H1 (cell line): Measurements from ENCODE around the gene EDC3. TPM values are rescaled to one million over a fixed set of nuclear protein-coding genes. Genes with fewer than 3 reads are reported as not detected.

Source experiments
- CTCF ChIA-PET: fragments of 300-600 bp; sonication (Branson Sonifier 250); formaldehyde crosslinking; loops from one replicate; lab custom pipeline; 2021; ENCODE audit not compliant: partially characterized antibody; lab: Charles Lee
- POLR2A ChIA-PET: fragments of 300-600 bp; sonication (Branson Sonifier 250); formaldehyde crosslinking; loops from one replicate; lab custom pipeline; 2021; ENCODE audit warnings: inconsistent platforms; ENCODE audit not compliant: partially characterized antibody; lab: Charles Lee
- DNase-seq, 2 experiments: peaks; one replicate each; pipeline versions ENCODE4 v3.0.0 to v3.0.0-alpha.2; 2010 to 2022; ENCODE audit warnings: low spot score in 2 of 2, low read depth in 1 of 2, mixed read lengths in 1 of 2
- FAIRE-seq: peaks from 2 replicates; lab custom pipeline; 2011; peaks lifted over from hg19 to GRCh38; lab: Jason Lieb, UNC
- H2AFZ ChIP-seq: 2 replicates; pipeline ENCODE4 v1.8.1; 2012; ENCODE audit warnings: low read length, inconsistent platforms
- H2AK5ac ChIP-seq: 2 replicates; pipeline ENCODE4 v1.6.1; 2013; ENCODE audit warnings: low read depth, low read length
- H2BK120ac ChIP-seq: replicated peaks from 2 replicates; pipeline ENCODE3; 2013; ENCODE audit warnings: low read depth, low read length, inconsistent platforms
- H2BK12ac ChIP-seq: 2 replicates; pipeline ENCODE4 v1.6.1; 2013; ENCODE audit warnings: low read depth, low read length
- H2BK15ac ChIP-seq: 2 replicates; pipeline ENCODE4 v1.6.1; 2013; ENCODE audit warnings: low read length
- H2BK20ac ChIP-seq: 2 replicates; pipeline ENCODE4 v1.6.1; 2013; ENCODE audit warnings: low read length
- H2BK5ac ChIP-seq: 2 replicates; pipeline ENCODE4 v1.6.1; 2013; ENCODE audit warnings: low read depth, low read length
- H3K14ac ChIP-seq: 2 replicates; pipeline ENCODE4 v1.6.1; 2013; ENCODE audit warnings: inconsistent platforms; ENCODE audit not compliant: insufficient read length
- H3K18ac ChIP-seq: 2 replicates; pipeline ENCODE4 v1.6.1; 2013; ENCODE audit warnings: low read length; ENCODE audit errors: extremely low read depth
- H3K23ac ChIP-seq: 2 replicates; pipeline ENCODE4 v1.6.1; 2013; ENCODE audit warnings: inconsistent platforms; ENCODE audit not compliant: insufficient read length
- H3K23me2 ChIP-seq: 2 replicates; pipeline ENCODE4 v1.6.1; 2013; ENCODE audit warnings: low read depth, low read length
- H3K27ac ChIP-seq: 2 replicates; pipeline ENCODE4 v1.6.1; 2011; ENCODE audit warnings: low read depth, low read length, inconsistent platforms
- H3K27me3 ChIP-seq, 4 experiments: replicated peaks in 1 of 4; 1 replicate in 1 of 4; 2 replicates in 3 of 4; pipeline versions ENCODE4 v1.6.1 to v1.8.1; 2011 to 2013; ENCODE audit warnings: low read length in 3 of 4, mild to moderate bottlenecking in 3 of 4, inconsistent platforms in 2 of 4, mixed read lengths in 2 of 4, moderate library complexity in 1 of 4; ENCODE audit not compliant: control insufficient read depth in 3 of 4, insufficient read depth in 3 of 4; ENCODE audit errors: extremely low read depth in 1 of 4
- H3K36me3 ChIP-seq, 4 experiments: 2 replicates each; pipeline versions ENCODE4 v1.6.1 to v1.8.1; 2011 to 2013; ENCODE audit warnings: mild to moderate bottlenecking in 4 of 4, low read length in 3 of 4, moderate library complexity in 2 of 4, control low read depth in 1 of 4, inconsistent platforms in 1 of 4; ENCODE audit not compliant: insufficient read depth in 4 of 4, control insufficient read depth in 2 of 4
- H3K4ac ChIP-seq: replicated peaks from 2 replicates; pipeline ENCODE3; 2013; ENCODE audit warnings: low read length, low read depth, mixed read lengths, inconsistent platforms; ENCODE audit not compliant: insufficient read length
- H3K4me1 ChIP-seq, 4 experiments: replicated peaks in 1 of 4; 1 replicate in 1 of 4; 2 replicates in 3 of 4; pipeline versions ENCODE4 v1.6.1 to v1.8.1; 2011 to 2013; ENCODE audit warnings: low read length in 3 of 4, inconsistent platforms in 2 of 4, mixed read lengths in 1 of 4; ENCODE audit not compliant: insufficient read depth in 4 of 4, control insufficient read depth in 3 of 4
- H3K4me2 ChIP-seq, 2 experiments: 2 replicates each; pipeline versions ENCODE4 v1.6.1 to v1.8.1; 2011 to 2013; ENCODE audit warnings: low read depth in 2 of 2, low read length in 2 of 2, control low read depth in 1 of 2, inconsistent platforms in 1 of 2, mild to moderate bottlenecking in 1 of 2; ENCODE audit not compliant: insufficient read depth in 1 of 2
- H3K4me3 ChIP-seq, 4 experiments: fragments of 200-600, 300-600 bp in 1 of 4; sonication (generic), shearing (Covaris generic), sonication (Bioruptor Twin) in 1 of 4; 2 replicates each; pipeline versions ENCODE4 v1.5.1 to v1.8.1; 2011 to 2016; ENCODE audit warnings: low read length in 4 of 4, low read depth in 3 of 4, control low read depth in 2 of 4, inconsistent platforms in 2 of 4, mild to moderate bottlenecking in 2 of 4, mixed read lengths in 1 of 4, moderate library complexity in 1 of 4; ENCODE audit not compliant: insufficient read depth in 2 of 4; ENCODE audit errors: extremely low read depth in 1 of 4
- H3K56ac ChIP-seq: replicated peaks from 2 replicates; pipeline ENCODE3; 2013; ENCODE audit warnings: low read depth, mild to moderate bottlenecking, mixed read lengths, low read length, inconsistent platforms; ENCODE audit not compliant: insufficient read length
- H3K79me1 ChIP-seq: 2 replicates; pipeline ENCODE4 v1.6.1; 2013; ENCODE audit warnings: low read depth, low read length, control low read depth
- H3K79me2 ChIP-seq, 2 experiments: 2 replicates each; pipeline versions ENCODE4 v1.6.1 to v1.8.1; 2012 to 2013; ENCODE audit warnings: low read length in 2 of 2, mild to moderate bottlenecking in 2 of 2, inconsistent platforms in 1 of 2; ENCODE audit not compliant: insufficient read depth in 2 of 2, control insufficient read depth in 1 of 2
- H3K9ac ChIP-seq, 4 experiments: replicated peaks in 1 of 4; 1 replicate in 1 of 4; 2 replicates in 3 of 4; pipeline versions ENCODE4 v1.6.1 to v1.8.1; 2011 to 2013; ENCODE audit warnings: low read depth in 3 of 4, low read length in 3 of 4, control low read depth in 2 of 4, mild to moderate bottlenecking in 2 of 4, moderate library complexity in 2 of 4, inconsistent platforms in 1 of 4; ENCODE audit errors: extremely low read depth in 1 of 4
- H3K9me3 ChIP-seq, 2 experiments: 2 replicates each; pipeline versions ENCODE4 v1.6.1 to v1.8.1; 2012 to 2013; ENCODE audit warnings: mild to moderate bottlenecking in 2 of 2, moderate library complexity in 2 of 2, control low read depth in 1 of 2, inconsistent platforms in 1 of 2, low read depth in 1 of 2, low read length in 1 of 2, mixed read lengths in 1 of 2; ENCODE audit not compliant: insufficient read depth in 2 of 2
- H4K20me1 ChIP-seq, 2 experiments: replicated peaks in 1 of 2; 2 replicates each; pipeline versions ENCODE3 to v1.8.1; 2011 to 2013; ENCODE audit warnings: inconsistent platforms in 2 of 2, low read length in 2 of 2, mild to moderate bottlenecking in 1 of 2; ENCODE audit not compliant: insufficient read depth in 2 of 2, control insufficient read depth in 1 of 2
- H4K5ac ChIP-seq: 2 replicates; pipeline ENCODE4 v1.6.1; 2013; ENCODE audit warnings: low read length, low read depth, mixed read lengths, inconsistent platforms; ENCODE audit not compliant: insufficient read length
- H4K8ac ChIP-seq: 2 replicates; pipeline ENCODE4 v1.8.0; 2013; ENCODE audit warnings: mild to moderate bottlenecking, moderate library complexity, low read length, inconsistent platforms; ENCODE audit not compliant: insufficient read depth; ENCODE audit errors: extremely low read depth
- H4K91ac ChIP-seq: replicated peaks from 2 replicates; pipeline ENCODE3; 2013; ENCODE audit warnings: low read length, mixed read lengths, inconsistent platforms; ENCODE audit not compliant: insufficient read length
- BRCA1 ChIP-seq: IDR thresholded peaks from 2 replicates; pipeline ENCODE4 v1.6.1; 2012; ENCODE audit warnings: low read depth, low read length, improper control_type of control experiment
- GTF2F1 ChIP-seq: IDR thresholded peaks from 2 replicates; pipeline ENCODE4 v1.6.1; 2012; ENCODE audit warnings: low read depth, low read length, improper control_type of control experiment, borderline replicate concordance
- MAFK ChIP-seq: IDR thresholded peaks from 2 replicates; pipeline ENCODE4 v1.6.1; 2012; ENCODE audit warnings: low read depth, mild to moderate bottlenecking, improper control_type of control experiment, low read length
- TAF7 ChIP-seq: optimal IDR thresholded peaks from 2 replicates; pipeline ENCODE3; 2011; ENCODE audit warnings: low read depth, mild to moderate bottlenecking, inconsistent platforms, low read length, moderate library complexity, borderline replicate concordance
- WGBS, 2 experiments: shearing (Covaris generic) in 1 of 2; methylation state at CpG; one replicate each; pipeline versions ENCODE4 v1.1.6 to v1.1.7; 2013 to 2015; ENCODE audit warnings: low lambda C conversion rate in 2 of 2, mixed read lengths in 2 of 2, inconsistent platforms in 1 of 2, low coverage in 1 of 2, missing lambda C conversion rate in 1 of 2; ENCODE audit not compliant: insufficient replicate concordance in 2 of 2, insufficient coverage in 1 of 2, insufficient read length in 1 of 2; ENCODE audit errors: extremely low coverage in 1 of 2, missing lambda C conversion rate in 1 of 2; 5-methylcytosine and 5-hydroxymethylcytosine counted together
- polyA plus RNA-seq, 7 experiments: library from polyadenylated mRNA; depleted of rRNA in 3 of 7; stranded (reverse) in 5 of 7; unstranded in 2 of 7; fragments of >200 nt in 5 of 7; fragments of 200-250 nt in 2 of 7; gene quantifications; 1 replicate in 5 of 7; 2 replicates in 1 of 7; 4 replicates in 1 of 7; pipeline versions ENCODE4 v1.2.1 to v1.2.3, GENCODE V29; 2011 to 2013; ENCODE audit warnings: missing spikeins in 2 of 7, mixed read lengths in 2 of 7
- total RNA-seq: library from RNA; stranded (reverse); fragmentation: NEBNext Ultra II Directional; extraction: Animal tissue kit (Norgen Biotek cat#: 25700); gene quantifications from 2 replicates; pipeline ENCODE4 v1.2.1, GENCODE V29; 2021

EDC3 gene
- total and polyA plus RNA-seq, 2 of the 8 experiments (the other 6 are each of a cell fraction or from before 2014, with no cell fraction given): 45.0 to 50.8 TPM

DNA sequence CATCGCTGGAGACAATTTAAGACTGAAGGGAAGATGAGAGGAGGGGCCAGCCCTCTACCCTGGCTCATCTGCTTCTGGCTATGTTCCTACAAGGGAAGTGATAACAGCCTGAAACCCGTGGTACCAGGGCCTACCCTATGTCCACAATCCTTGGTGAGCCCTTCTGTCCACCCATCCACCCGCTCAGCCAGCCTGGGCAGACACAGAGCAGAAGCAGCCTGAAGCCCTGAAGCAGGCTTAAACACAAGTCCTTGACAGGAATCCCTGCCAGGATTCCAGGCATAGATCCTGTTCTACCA lies 64.8 kb downstream of the EDC3 start:
- Histone ChIP-seq H2BK12ac (no peak overlapping the region), H3K79me2 (no peaks in the 10 kb centered on the region), H3K36me3 (peaks cover 31 to 51% (median 35%) of the 10 kb centered on the region in 4 experiments), H3K4me2 (no peak overlapping the region), H3K23me2 (no peaks in the 10 kb centered on the region), H4K91ac (no peak overlapping the region), H3K18ac (no peak overlapping the region), H4K8ac (no peak overlapping the region), H3K4ac (no peak overlapping the region), H3K4me3 (no peak overlapping the region), H2BK120ac (no peak overlapping the region), H3K79me1 (no peaks in the 10 kb centered on the region; the same call in 1 of the 2 replicates), H3K27me3 (no peaks in the 10 kb centered on the region), H2AK5ac (no peak overlapping the region), H4K20me1 (peaks cover 9 to 33% of the 10 kb centered on the region in 2 experiments), H3K14ac (no peak overlapping the region), H2BK5ac (no peak overlapping the region), H3K56ac (no peak overlapping the region), H3K23ac (no peak overlapping the region), H3K27ac (no peak overlapping the region), H3K9ac (no peak overlapping the region), H2BK15ac (no peak overlapping the region), H2BK20ac (no peak overlapping the region), H3K4me1 (no peaks in the 10 kb centered on the region), H4K5ac (no peak overlapping the region), H3K9me3 (no peaks in the 10 kb centered on the region), H2AFZ (no peak overlapping the region)
- ChIA-PET POLR2A (interaction anchor here (0.8 to 8.4 kb wide), 5 partner anchors 9 to 152 kb away, joined by 3 to 81 read pairs (median 7); partner anchors contain the start of gene CLK3), CTCF (interaction anchor here (0.8 to 37.5 kb wide), 25 partner anchors 8 to 271 kb away, joined by 3 to 1439 read pairs (median 6); partner anchors contain the start of genes CLK3, CSK, CYP1A1 and CYP1A2)
- TF ChIP-seq BRCA1: no peak
- TF ChIP-seq MAFK: no peak
- no peak for TF ChIP-seq TAF7
- TF ChIP-seq GTF2F1: no peak
- FAIRE-seq (no peak), DNase-seq (no peak)
- WGBS, 2 experiments: 100% methylated on average over 3 of the region's 3 CpGs; no CpG with 5 or more reads in 1 of the 2 experiments
